Neuronal stem cell (in vitro differentiated cells): ENCODE data around the gene VAMP3.

Source experiments
- DNase-seq: peaks from one replicate; pipeline ENCODE4 v3.0.0-alpha.2; 2013; ENCODE audit warnings: low spot score
- H2AFZ ChIP-seq: one replicate; pipeline ENCODE4 v1.6.1; 2013; ENCODE audit warnings: mild to moderate bottlenecking, low read length, inconsistent platforms
- H2AK5ac ChIP-seq: 2 replicates; pipeline ENCODE4 v1.6.1; 2013; ENCODE audit warnings: low read depth, mild to moderate bottlenecking, inconsistent platforms, low read length, moderate library complexity, mixed read lengths
- H2BK120ac ChIP-seq: 2 replicates; pipeline ENCODE4 v1.6.1; 2013; ENCODE audit warnings: low read depth, mild to moderate bottlenecking, inconsistent platforms, low read length, moderate library complexity, mixed read lengths
- H2BK12ac ChIP-seq: one replicate; pipeline ENCODE4 v1.6.1; 2013; ENCODE audit warnings: low read length, inconsistent platforms
- H2BK15ac ChIP-seq: 2 replicates; pipeline ENCODE4 v1.6.1; 2013; ENCODE audit warnings: mild to moderate bottlenecking, low read length, inconsistent platforms, mixed read lengths
- H2BK5ac ChIP-seq: one replicate; pipeline ENCODE4 v1.6.1; 2013; ENCODE audit warnings: inconsistent platforms, mild to moderate bottlenecking, low read length, moderate library complexity
- H3K14ac ChIP-seq: one replicate; pipeline ENCODE4 v1.6.1; 2013; ENCODE audit warnings: low read length, inconsistent platforms
- H3K18ac ChIP-seq: 2 replicates; pipeline ENCODE4 v1.6.1; 2013; ENCODE audit warnings: low read length, inconsistent platforms
- H3K23ac ChIP-seq: 2 replicates; pipeline ENCODE4 v1.6.1; 2013; ENCODE audit warnings: low read depth, mild to moderate bottlenecking, mixed read lengths, low read length, inconsistent platforms; ENCODE audit not compliant: poor library complexity
- H3K27ac ChIP-seq: replicated peaks from 3 replicates; pipeline ENCODE4 v1.5.1; 2013; ENCODE audit warnings: low read length, inconsistent platforms
- H3K27me3 ChIP-seq, 3 experiments: 2 replicates each; pipeline ENCODE4 v1.6.1; 2013; ENCODE audit warnings: low read length in 3 of 3, mild to moderate bottlenecking in 2 of 3, inconsistent platforms in 1 of 3, low read depth in 1 of 3, mixed read lengths in 1 of 3, moderate library complexity in 1 of 3; ENCODE audit not compliant: control insufficient read depth in 3 of 3, insufficient read depth in 3 of 3
- H3K36me3 ChIP-seq, 2 donors: replicated peaks in 1 of 2; 2 replicates each; pipeline ENCODE4 v1.6.1; 2013; ENCODE audit warnings: low read length in 2 of 2; ENCODE audit not compliant: control insufficient read depth in 2 of 2, insufficient read depth in 2 of 2
- H3K4ac ChIP-seq: 2 replicates; pipeline ENCODE4 v1.6.1; 2013; ENCODE audit warnings: inconsistent platforms, mild to moderate bottlenecking, low read length, moderate library complexity
- H3K4me1 ChIP-seq, 2 donors: 1 replicate in 1 of 2; 2 replicates in 1 of 2; pipeline ENCODE4 v1.6.1; 2013; ENCODE audit warnings: low read length in 2 of 2, low read depth in 1 of 2; ENCODE audit not compliant: control insufficient read depth in 2 of 2, insufficient read depth in 1 of 2
- H3K4me2 ChIP-seq: one replicate; pipeline ENCODE4 v1.6.1; 2013; ENCODE audit warnings: mild to moderate bottlenecking, low read length, inconsistent platforms; ENCODE audit not compliant: insufficient read depth, poor library complexity, severe bottlenecking
- H3K4me3 ChIP-seq, 2 donors: 2 replicates each; pipeline ENCODE4 v1.5.1; 2013; ENCODE audit warnings: low read length in 2 of 2, mild to moderate bottlenecking in 2 of 2, inconsistent platforms in 1 of 2, moderate library complexity in 1 of 2
- H3K79me1 ChIP-seq: one replicate; pipeline ENCODE4 v1.6.1; 2013; ENCODE audit warnings: low read depth, mild to moderate bottlenecking, inconsistent platforms, low read length, moderate library complexity
- H3K9ac ChIP-seq: one replicate; pipeline ENCODE4 v1.6.1; 2013; ENCODE audit warnings: mild to moderate bottlenecking, low read depth, low read length, inconsistent platforms; ENCODE audit not compliant: poor library complexity
- H3K9me3 ChIP-seq, 2 donors: replicated peaks in 1 of 2; 2 replicates each; pipeline versions ENCODE3 to v1.6.1; 2013; ENCODE audit warnings: low read length in 2 of 2, mild to moderate bottlenecking in 2 of 2, inconsistent platforms in 1 of 2, low read depth in 1 of 2, mixed read lengths in 1 of 2, moderate library complexity in 1 of 2; ENCODE audit not compliant: control insufficient read depth in 2 of 2, insufficient read depth in 1 of 2
- H4K8ac ChIP-seq: one replicate; pipeline ENCODE4 v1.6.1; 2013; ENCODE audit warnings: low read depth, mild to moderate bottlenecking, inconsistent platforms, low read length, moderate library complexity
- H4K91ac ChIP-seq: one replicate; pipeline ENCODE4 v1.6.1; 2013; ENCODE audit warnings: low read length, low read depth, mild to moderate bottlenecking, inconsistent platforms; ENCODE audit not compliant: poor library complexity
- WGBS, 2 donors: extraction: QIAGEN DNeasy Blood & Tissue Kit; methylation state at CpG; one replicate each; pipeline ENCODE4 v1.1.7; 2013; ENCODE audit warnings: missing lambda C conversion rate in 2 of 2, mixed read lengths in 1 of 2; ENCODE audit not compliant: insufficient read length in 2 of 2, insufficient replicate concordance in 1 of 2; ENCODE audit errors: extremely low coverage in 2 of 2; 5-methylcytosine and 5-hydroxymethylcytosine counted together

VAMP3 gene

DNA sequence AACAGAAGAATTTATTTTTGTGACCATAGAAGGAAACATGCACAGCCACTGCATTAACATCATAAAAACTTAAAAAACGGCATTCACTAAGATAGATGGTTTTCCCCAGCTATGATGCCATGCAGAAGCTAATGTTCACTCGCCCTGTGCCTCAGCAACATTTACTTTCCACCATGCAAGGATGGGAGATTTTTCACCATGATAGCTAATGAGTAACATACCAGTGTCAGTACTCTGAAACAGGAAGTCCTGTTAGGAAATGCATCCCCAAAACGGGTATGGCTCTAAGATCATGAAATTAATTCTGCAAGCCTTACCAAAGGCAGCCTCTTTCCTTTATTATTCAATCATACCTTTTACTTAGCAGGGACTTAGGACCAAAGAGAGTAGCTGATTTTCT lies 17.5 kb upstream of the VAMP3 start:
- no peak overlapping the region for H3K9ac ChIP-seq
- H3K4me1 ChIP-seq = peaks cover 2 to 9% of the 10 kb centered on the region in 2 donors
- H4K91ac ChIP-seq = no peak overlapping the region
- H3K23ac ChIP-seq = no peak overlapping the region
- peaks cover 2 to 51% of the 10 kb centered on the region in 2 donors for H3K36me3 ChIP-seq
- H2AK5ac ChIP-seq = no peak overlapping the region
- H3K9me3 ChIP-seq = no peaks in the 10 kb centered on the region
- no peak for DNase-seq
- H3K4ac ChIP-seq = no peak overlapping the region
- H3K79me1 ChIP-seq = no peaks in the 10 kb centered on the region
- no peak overlapping the region for H2BK5ac ChIP-seq
- H2BK15ac ChIP-seq = no peak overlapping the region
- H3K4me3 ChIP-seq = no peak overlapping the region
- H2BK120ac ChIP-seq = no peak overlapping the region
- no peak overlapping the region for H3K18ac ChIP-seq
- WGBS, 2 donors = no CpG with 5 or more reads among the region's 3 CpGs
- no peak overlapping the region for H3K27ac ChIP-seq
- no peak overlapping the region for H2BK12ac ChIP-seq
- H3K27me3 ChIP-seq = no peaks in the 10 kb centered on the region
- H3K4me2 ChIP-seq = no peak overlapping the region
- no peak overlapping the region for H3K14ac ChIP-seq
- no peak overlapping the region for H4K8ac ChIP-seq
- H2AFZ ChIP-seq = no peak overlapping the region

DNA sequence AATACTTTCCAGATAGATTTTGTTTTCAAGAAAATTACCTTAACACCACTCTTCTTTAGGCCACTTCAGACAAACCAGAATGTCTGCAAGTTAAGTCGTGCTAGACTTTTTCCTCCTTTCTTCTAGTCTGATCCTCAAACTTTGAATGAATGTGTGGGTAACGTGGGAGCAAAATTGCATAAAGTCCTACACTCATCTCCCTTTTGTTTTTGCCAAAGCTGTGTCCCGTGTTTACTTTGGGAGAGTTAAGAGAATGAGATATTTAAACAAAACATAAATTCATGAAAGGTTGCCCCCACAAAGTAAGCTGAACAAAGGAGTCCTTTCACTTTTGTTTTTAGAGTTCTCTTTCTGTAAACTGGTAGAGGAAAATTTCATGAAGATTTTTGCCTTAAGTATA lies 16.9 kb upstream of the VAMP3 start:
- no peak overlapping the region for H3K9ac ChIP-seq

DNA sequence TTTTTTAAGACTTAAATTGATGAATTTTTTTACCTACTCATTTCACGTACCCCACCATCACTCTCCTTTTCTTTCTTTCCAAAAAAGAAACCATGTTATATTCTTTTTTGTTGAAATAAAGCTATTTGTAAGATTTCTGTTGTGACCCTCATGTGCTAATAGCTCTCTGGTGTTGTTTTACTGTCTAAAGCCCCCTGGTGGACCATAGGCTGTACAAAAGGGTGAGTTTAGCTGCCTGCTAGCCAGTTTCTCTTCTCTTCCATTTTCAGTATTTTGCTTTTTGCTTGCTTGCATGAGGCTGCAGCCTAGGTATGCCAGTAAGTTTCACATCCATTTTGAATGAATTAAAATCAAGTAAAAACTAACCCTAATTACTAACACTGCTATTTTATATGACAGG lies 15.6 kb upstream of the VAMP3 start:
- 93 to 100% methylated on average over 1 of the region's 1 CpG for WGBS, 2 donors
- H3K9ac ChIP-seq = no peak overlapping the region

More for the DNA sequence above, 16.9 kb upstream of the VAMP3 start:
- no peak overlapping the region for H3K18ac ChIP-seq
- no peak overlapping the region for H3K4me3 ChIP-seq
- H2AFZ ChIP-seq = no peak overlapping the region
- DNase-seq = no peak
- no peak overlapping the region for H2BK12ac ChIP-seq
- no peak overlapping the region for H4K8ac ChIP-seq
- WGBS, 2 donors = no CpG with 5 or more reads among the region's 3 CpGs
- H2AK5ac ChIP-seq = no peak overlapping the region
- no peak overlapping the region for H2BK5ac ChIP-seq
- H2BK15ac ChIP-seq = no peak overlapping the region
- no peak overlapping the region for H3K4ac ChIP-seq
- peaks cover 2 to 9% of the 10 kb centered on the region in 2 donors for H3K4me1 ChIP-seq
- no peak overlapping the region for H3K27ac ChIP-seq
- peaks cover 2 to 45% of the 10 kb centered on the region in 2 donors for H3K36me3 ChIP-seq
- no peak overlapping the region for H3K23ac ChIP-seq
- no peak overlapping the region for H2BK120ac ChIP-seq
- no peak overlapping the region for H3K14ac ChIP-seq
- H3K9me3 ChIP-seq = no peaks in the 10 kb centered on the region
- no peaks in the 10 kb centered on the region for H3K27me3 ChIP-seq
- no peak overlapping the region for H3K4me2 ChIP-seq
- H4K91ac ChIP-seq = no peak overlapping the region
- H3K79me1 ChIP-seq = no peaks in the 10 kb centered on the region

DNA sequence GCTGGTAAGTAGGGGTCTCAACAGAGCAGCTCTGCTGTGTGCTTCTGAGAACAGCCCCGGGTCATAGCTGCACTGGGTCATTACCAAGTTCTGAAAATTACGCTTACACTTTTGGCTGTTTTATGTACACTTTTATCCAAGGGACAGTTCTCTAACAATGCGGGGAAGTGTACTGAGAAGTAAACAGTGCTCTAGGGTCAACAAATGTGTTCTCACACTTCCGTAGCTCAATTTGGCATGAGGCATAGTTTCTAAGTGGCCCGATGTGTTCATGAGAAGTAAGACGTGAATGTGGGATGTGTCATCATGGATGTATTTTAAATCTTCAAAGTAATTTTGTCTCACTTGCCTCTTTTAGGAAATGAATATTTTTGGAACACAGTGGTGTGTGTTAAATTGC lies 10.9 kb upstream of the VAMP3 start:
- Histone ChIP-seq H2BK12ac (no peak overlapping the region), H2AFZ (no peak overlapping the region), H3K79me1 (no peaks in the 10 kb centered on the region), H2BK15ac (no peak overlapping the region), H3K4me3 (no peak overlapping the region), H3K18ac (no peak overlapping the region), H2BK5ac (no peak overlapping the region), H4K8ac (no peak overlapping the region), H3K27me3 (no peaks in the 10 kb centered on the region), H3K27ac (no peak overlapping the region), H2AK5ac (no peak overlapping the region), H3K9me3 (no peaks in the 10 kb centered on the region), H3K9ac (no peak overlapping the region), H3K4ac (no peak overlapping the region), H3K36me3 (peaks cover 0 to 13% of the 10 kb centered on the region in 2 donors), H3K4me1 (no peaks in the 10 kb centered on the region), H3K4me2 (no peak overlapping the region), H2BK120ac (no peak overlapping the region), H4K91ac (no peak overlapping the region), H3K23ac (no peak overlapping the region), H3K14ac (no peak overlapping the region)
- no peak for DNase-seq
- WGBS, 2 donors = no CpG with 5 or more reads among the region's 6 CpGs

More for the DNA sequence above, 15.6 kb upstream of the VAMP3 start:
- H3K79me1 ChIP-seq = no peaks in the 10 kb centered on the region
- H2BK120ac ChIP-seq = no peak overlapping the region
- H3K4me1 ChIP-seq = peaks cover 2 to 9% of the 10 kb centered on the region in 2 donors
- H2BK15ac ChIP-seq = no peak overlapping the region
- no peak overlapping the region for H3K18ac ChIP-seq
- no peaks in the 10 kb centered on the region for H3K9me3 ChIP-seq
- H2AK5ac ChIP-seq = no peak overlapping the region
- H2BK12ac ChIP-seq = no peak overlapping the region
- no peak overlapping the region for H3K4me3 ChIP-seq
- no peaks in the 10 kb centered on the region for H3K27me3 ChIP-seq
- peaks cover 0 to 39% of the 10 kb centered on the region in 2 donors for H3K36me3 ChIP-seq
- no peak overlapping the region for H4K91ac ChIP-seq
- DNase-seq = no peak
- H4K8ac ChIP-seq = no peak overlapping the region
- H3K4ac ChIP-seq = no peak overlapping the region
- H2AFZ ChIP-seq = no peak overlapping the region
- no peak overlapping the region for H2BK5ac ChIP-seq
- H3K4me2 ChIP-seq = no peak overlapping the region
- no peak overlapping the region for H3K27ac ChIP-seq
- no peak overlapping the region for H3K23ac ChIP-seq
- no peak overlapping the region for H3K14ac ChIP-seq
